DOHH2 (cell line): ENCODE results near the gene ZNF367.

ENCODE experiments used
- EZH2phosphoT487 ChIP-seq: fragments of 200-600 bp; sonication (generic); IDR thresholded peaks from 2 replicates; pipeline ENCODE4 v1.6.1; 2017; ENCODE audit warnings: borderline replicate concordance, mild to moderate bottlenecking, antibody characterized with exemption, low read length, moderate library complexity, mixed read lengths
- TF ChIP-seq, protein P1 (sequence below): fragments of 200-600 bp; sonication (generic); IDR thresholded peaks from one replicate; pipeline ENCODE4 v1.5.1; 2014; ENCODE audit warnings: antibody characterized with exemption, mild to moderate bottlenecking, low read depth, low read length; ENCODE audit not compliant: poor library complexity, severe bottlenecking

DNA sequence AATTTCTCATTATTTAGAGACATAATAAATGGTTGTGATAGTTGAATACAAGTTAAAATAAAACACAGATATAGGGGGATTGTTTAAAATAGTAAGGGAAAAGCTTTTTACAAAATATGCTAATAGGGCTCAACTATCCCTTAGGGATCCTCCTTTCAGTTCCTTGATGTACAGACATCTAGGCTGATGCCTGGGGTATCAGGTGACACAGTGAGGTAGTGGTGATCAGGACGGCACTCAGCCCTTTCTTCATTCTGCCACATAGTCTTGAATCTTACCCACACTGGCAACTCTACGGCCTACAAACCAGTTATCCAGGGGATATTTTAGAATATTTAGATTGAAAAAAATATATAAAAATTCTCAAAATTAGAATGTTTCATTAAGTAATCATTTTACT lies 22.2 kb downstream of the ZNF367 start:
- TF ChIP-seq EZH2phosphoT487: no peak
- TF ChIP-seq, protein P1, sequence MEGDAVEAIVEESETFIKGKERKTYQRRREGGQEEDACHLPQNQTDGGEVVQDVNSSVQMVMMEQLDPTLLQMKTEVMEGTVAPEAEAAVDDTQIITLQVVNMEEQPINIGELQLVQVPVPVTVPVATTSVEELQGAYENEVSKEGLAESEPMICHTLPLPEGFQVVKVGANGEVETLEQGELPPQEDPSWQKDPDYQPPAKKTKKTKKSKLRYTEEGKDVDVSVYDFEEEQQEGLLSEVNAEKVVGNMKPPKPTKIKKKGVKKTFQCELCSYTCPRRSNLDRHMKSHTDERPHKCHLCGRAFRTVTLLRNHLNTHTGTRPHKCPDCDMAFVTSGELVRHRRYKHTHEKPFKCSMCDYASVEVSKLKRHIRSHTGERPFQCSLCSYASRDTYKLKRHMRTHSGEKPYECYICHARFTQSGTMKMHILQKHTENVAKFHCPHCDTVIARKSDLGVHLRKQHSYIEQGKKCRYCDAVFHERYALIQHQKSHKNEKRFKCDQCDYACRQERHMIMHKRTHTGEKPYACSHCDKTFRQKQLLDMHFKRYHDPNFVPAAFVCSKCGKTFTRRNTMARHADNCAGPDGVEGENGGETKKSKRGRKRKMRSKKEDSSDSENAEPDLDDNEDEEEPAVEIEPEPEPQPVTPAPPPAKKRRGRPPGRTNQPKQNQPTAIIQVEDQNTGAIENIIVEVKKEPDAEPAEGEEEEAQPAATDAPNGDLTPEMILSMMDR: no peak
